ENCODE measurements around the gene GLDN.

- no peak for TF ChIP-seq CTCF (IDR thresholded peaks at IDR 0.05 in 4 of 5, conservative IDR thresholded peaks at IDR 0.05 in 1 of 5)
- TF ChIP-seq POLR2A (IDR thresholded peaks at IDR 0.05) = no peak
Measured at GRCh38 chr15:51387699-51388041, 46.2 kb downstream of the GLDN start.
